Neural crest cell (in vitro differentiated cells): ENCODE measurements around the gene TSHZ2. TPM values are rescaled to one million over a fixed set of nuclear protein-coding genes. Genes with fewer than 3 reads are reported as not detected.

Experiments used
- DNase-seq: peaks from one replicate; pipeline ENCODE4 v3.0.0; 2021; ENCODE audit warnings: low read depth, mixed read lengths, low spot score
- H3K27ac Mint-ChIP-seq: one replicate; pipeline ENCODE4 v1.8.0; 2021; ENCODE audit warnings: mild to moderate bottlenecking, mixed read lengths; ENCODE audit not compliant: unreplicated experiment
- H3K27me3 Mint-ChIP-seq: 2 replicates; pipeline ENCODE4 v1.8.0; 2021; ENCODE audit warnings: low read depth, mild to moderate bottlenecking, mixed read lengths
- H3K36me3 Mint-ChIP-seq: 2 replicates; pipeline ENCODE4 v1.8.0; 2021; ENCODE audit warnings: low read depth, mild to moderate bottlenecking, mixed read lengths
- H3K4me1 Mint-ChIP-seq: 2 replicates; pipeline ENCODE4 v1.8.0; 2021; ENCODE audit warnings: mixed read lengths
- H3K4me3 Mint-ChIP-seq: one replicate; pipeline ENCODE4 v1.8.0; 2021; ENCODE audit warnings: mild to moderate bottlenecking, mixed read lengths
- H3K9me3 Mint-ChIP-seq: 2 replicates; pipeline ENCODE4 v1.8.0; 2021; ENCODE audit warnings: mixed read lengths
- CTCF ChIP-seq: fragments of 200-600 bp; sonication (generic); conservative IDR thresholded peaks from 2 replicates; pipeline ENCODE4 v1.5.0; 2021; ENCODE audit warnings: antibody characterized with exemption, mild to moderate bottlenecking
- total RNA-seq: library from RNA; stranded (reverse); gene quantifications from 2 replicates; pipeline ENCODE4 v1.2.1, GENCODE V29; 2021

Gene TSHZ2
- total RNA-seq, 1 donor from 2014 or later: 6.4 TPM

- Mint-ChIP-seq H3K9me3 (peaks cover 7% of the 10 kb centered on the region), H3K36me3 (no peaks in the 10 kb centered on the region), H3K4me3 (no peak overlapping the region), H3K4me1 (peaks cover 7% of the 10 kb centered on the region), H3K27me3 (no peaks in the 10 kb centered on the region), H3K27ac (no peak overlapping the region)
- TF ChIP-seq CTCF: no peak
- DNase-seq: no peak
Observed at GRCh38 chr20:53337390-53338101, 365.4 kb downstream of the TSHZ2 start.

GRCh38 chr20:53338716-53339115, 366.6 kb downstream of the TSHZ2 start:
- H3K27ac Mint-ChIP-seq: no peak overlapping the region
- peaks cover 6% of the 10 kb centered on the region for H3K9me3 Mint-ChIP-seq
- H3K36me3 Mint-ChIP-seq: no peaks in the 10 kb centered on the region
- DNase-seq: no peak
- H3K4me3 Mint-ChIP-seq: no peak overlapping the region
- H3K27me3 Mint-ChIP-seq: no peaks in the 10 kb centered on the region
- no peak for TF ChIP-seq CTCF
- H3K4me1 Mint-ChIP-seq: peaks cover 7% of the 10 kb centered on the region

GRCh38 chr20:53342429-53342828, 370.3 kb downstream of the TSHZ2 start:
- H3K27ac Mint-ChIP-seq: no peak overlapping the region
- H3K36me3 Mint-ChIP-seq: no peaks in the 10 kb centered on the region
- H3K9me3 Mint-ChIP-seq: no peaks in the 10 kb centered on the region
- DNase-seq: no peak
- no peak for TF ChIP-seq CTCF
- H3K27me3 Mint-ChIP-seq: no peaks in the 10 kb centered on the region
- peaks cover 9% of the 10 kb centered on the region for H3K4me1 Mint-ChIP-seq
- H3K4me3 Mint-ChIP-seq: no peak overlapping the region

- H3K36me3 Mint-ChIP-seq: no peaks in the 10 kb centered on the region
- no peaks in the 10 kb centered on the region for H3K9me3 Mint-ChIP-seq
- H3K27ac Mint-ChIP-seq: no peak overlapping the region
Observed at GRCh38 chr20:53343448-53343847, 371.3 kb downstream of the TSHZ2 start.

GRCh38 chr20:53344891-53345290, 372.7 kb downstream of the TSHZ2 start:
- H3K4me3 Mint-ChIP-seq: no peak overlapping the region
- no peaks in the 10 kb centered on the region for H3K27me3 Mint-ChIP-seq
- peaks cover under 1% of the 10 kb centered on the region for H3K9me3 Mint-ChIP-seq
- H3K36me3 Mint-ChIP-seq: no peaks in the 10 kb centered on the region
- H3K4me1 Mint-ChIP-seq: peaks cover 9% of the 10 kb centered on the region
- TF ChIP-seq CTCF: no peak
- no peak overlapping the region for H3K27ac Mint-ChIP-seq
- DNase-seq: no peak

More at GRCh38 chr20:53343448-53343847, 371.3 kb downstream of the TSHZ2 start:
- TF ChIP-seq CTCF: no peak
- no peak for DNase-seq
- H3K4me1 Mint-ChIP-seq: peaks cover 9% of the 10 kb centered on the region
- no peak overlapping the region for H3K4me3 Mint-ChIP-seq
- H3K27me3 Mint-ChIP-seq: no peaks in the 10 kb centered on the region
